GM23338 (cell line): ENCODE data around the gene CA12. TPM values are rescaled to one million over a fixed set of nuclear protein-coding genes. Genes with fewer than 3 reads are reported as not detected.

Experiments
- ATAC-seq: fragments of 200-7000 bp; cut with Tn5 transposase; 3 replicates; pipeline ENCODE4 v1.9.1; 2020
- DNase-seq: peaks from one replicate; pipeline ENCODE4 v3.0.0-alpha.2; 2015; ENCODE audit warnings: low spot score
- H2AFZ ChIP-seq: fragments of 200-600 bp; sonication (generic); 2 replicates; pipeline ENCODE4 v1.8.0; 2016; ENCODE audit warnings: antibody characterized with exemption, mild to moderate bottlenecking, moderate library complexity
- H3F3A ChIP-seq: fragments of 200-600 bp; sonication (generic); replicated peaks from 2 replicates; pipeline ENCODE4 v1.8.0; 2017; ENCODE audit warnings: antibody characterized with exemption, mixed run types, low read depth
- H3K27ac ChIP-seq: fragments of 200-600 bp; sonication (generic); 2 replicates; pipeline ENCODE4 v1.6.1; 2016; ENCODE audit warnings: low read depth
- H3K27me3 ChIP-seq: fragments of 200-600 bp; sonication (generic); 2 replicates; pipeline ENCODE4 v1.8.0; 2016; ENCODE audit warnings: mild to moderate bottlenecking, mixed run types, moderate library complexity; ENCODE audit not compliant: insufficient read depth
- H3K36me3 ChIP-seq: fragments of 200-600 bp; sonication (generic); 2 replicates; pipeline ENCODE4 v1.8.0; 2016; ENCODE audit warnings: mild to moderate bottlenecking; ENCODE audit not compliant: insufficient read depth
- H3K4me1 ChIP-seq: fragments of 200-600 bp; sonication (generic); 2 replicates; pipeline ENCODE4 v1.8.0; 2016; ENCODE audit warnings: mild to moderate bottlenecking, moderate library complexity; ENCODE audit not compliant: insufficient read depth
- H3K4me2 ChIP-seq: fragments of 200-600 bp; sonication (generic); 2 replicates; pipeline ENCODE4 v1.7.1; 2017; ENCODE audit warnings: mixed run types
- H3K4me3 ChIP-seq: fragments of 200-600 bp; sonication (generic); 2 replicates; pipeline ENCODE4 v1.6.1; 2016; ENCODE audit warnings: mixed run types
- H3K79me2 ChIP-seq: fragments of 200-600 bp; sonication (generic); replicated peaks from 2 replicates; pipeline ENCODE4 v1.8.0; 2017; ENCODE audit warnings: mild to moderate bottlenecking; ENCODE audit not compliant: insufficient read depth
- H3K9me2 ChIP-seq: fragments of 200-600 bp; sonication (generic); 2 replicates; pipeline ENCODE4 v1.8.0; 2017; ENCODE audit not compliant: insufficient read depth
- H4K20me1 ChIP-seq: fragments of 200-600 bp; sonication (generic); replicated peaks from 2 replicates; pipeline ENCODE4 v1.8.0; 2017; ENCODE audit warnings: mild to moderate bottlenecking; ENCODE audit not compliant: insufficient read depth
- H3K27ac Mint-ChIP-seq: 2 replicates; pipeline ENCODE4 v1.8.0; 2020; ENCODE audit warnings: inconsistent platforms, mild to moderate bottlenecking, moderate library complexity, mixed read lengths
- H3K27me3 Mint-ChIP-seq: 3 replicates; pipeline ENCODE4 v1.8.0; 2022; ENCODE audit warnings: low read depth, mild to moderate bottlenecking, moderate library complexity, mixed read lengths, inconsistent platforms; ENCODE audit not compliant: insufficient read depth, poor library complexity
- H3K36me3 Mint-ChIP-seq: 3 replicates; pipeline ENCODE4 v1.8.0; 2021; ENCODE audit warnings: low read depth, mild to moderate bottlenecking, inconsistent platforms, moderate library complexity, mixed read lengths
- H3K4me1 Mint-ChIP-seq: 3 replicates; pipeline ENCODE4 v1.8.0; 2020; ENCODE audit warnings: mild to moderate bottlenecking, inconsistent platforms, mixed read lengths
- H3K4me3 Mint-ChIP-seq: 3 replicates; pipeline ENCODE4 v1.8.0; 2021; ENCODE audit warnings: moderate library complexity, mild to moderate bottlenecking, inconsistent platforms, mixed read lengths
- H3K9me3 Mint-ChIP-seq: 3 replicates; pipeline ENCODE4 v1.8.0; 2020; ENCODE audit warnings: moderate library complexity, mild to moderate bottlenecking, inconsistent platforms, mixed read lengths
- CREB1 ChIP-seq: fragments of 250-450 bp; sonication (Bioruptor Pico); IDR thresholded peaks from 2 replicates; pipeline ENCODE4 v1.5.0; 2020; ENCODE audit warnings: low read depth, mild to moderate bottlenecking, moderate library complexity
- EZH2 ChIP-seq: fragments of 200-600 bp; sonication (generic); IDR thresholded peaks from one replicate; pipeline ENCODE4 v1.8.0; 2017; ENCODE audit warnings: antibody characterized with exemption, mild to moderate bottlenecking, low read depth; ENCODE audit not compliant: unreplicated experiment
- EZH2phosphoT487 ChIP-seq: fragments of 200-600 bp; sonication (generic); IDR thresholded peaks from one replicate; pipeline ENCODE4 v1.8.1; 2018; ENCODE audit warnings: antibody characterized with exemption; ENCODE audit not compliant: unreplicated experiment
- JUNB ChIP-seq: IDR thresholded peaks from one replicate; pipeline ENCODE4 v1.6.1; 2016; ENCODE audit warnings: antibody characterized with exemption; ENCODE audit not compliant: unreplicated experiment
- NANOG ChIP-seq: IDR thresholded peaks from 2 replicates; pipeline ENCODE4 v1.6.1; 2016; ENCODE audit warnings: antibody characterized with exemption, borderline replicate concordance
- POLR2AphosphoS5 ChIP-seq: IDR thresholded peaks from 2 replicates; pipeline ENCODE4 v1.6.1; 2016; ENCODE audit warnings: antibody characterized with exemption, low read depth
- STAT1 ChIP-seq: IDR thresholded peaks from one replicate; pipeline ENCODE4 v1.6.1; 2016; ENCODE audit warnings: antibody characterized with exemption; ENCODE audit not compliant: unreplicated experiment
- ZNF114 ChIP-seq: fragments of 250-450 bp; sonication (Bioruptor Pico); IDR thresholded peaks from 2 replicates; pipeline ENCODE4 v1.5.0; 2020; ENCODE audit warnings: mild to moderate bottlenecking, moderate library complexity
- ZNF331 ChIP-seq: fragments of 250-450 bp; sonication (Bioruptor Pico); IDR thresholded peaks from 2 replicates; pipeline ENCODE4 v1.5.0; 2020; ENCODE audit warnings: low read depth, mild to moderate bottlenecking, moderate library complexity
- polyA plus RNA-seq: library from polyadenylated mRNA; unstranded; fragments of >200 nt; fragmentation: Nextera tagmentation; extraction: Ambion mirVana; gene quantifications from 2 replicates; pipeline ENCODE4 v1.2.1, GENCODE V29; 2016
- total RNA-seq: library from RNA; depleted of rRNA; stranded (reverse); fragments of >200 nt; shearing (Covaris generic); gene quantifications from 2 replicates; pipeline ENCODE4 v1.2.3, GENCODE V29; 2014
- TF ChIP-seq, protein P1 (sequence below), 2 experiments: fragments of 200-600 bp in 1 of 2; sonication (generic) in 1 of 2; conservative IDR thresholded peaks; 2 replicates each; pipeline versions ENCODE4 v1.5.1 to v1.6.1; 2016 to 2017; ENCODE audit warnings: antibody characterized with exemption in 2 of 2, low read depth in 2 of 2, mild to moderate bottlenecking in 2 of 2, moderate library complexity in 1 of 2
- TF ChIP-seq, protein P2 (sequence below): IDR thresholded peaks from 2 replicates; pipeline ENCODE4 v1.6.1; 2016; ENCODE audit warnings: antibody characterized with exemption
- TF ChIP-seq, protein P3 (sequence below): IDR thresholded peaks from one replicate; pipeline ENCODE4 v1.6.1; 2018; ENCODE audit warnings: antibody characterized with exemption; ENCODE audit not compliant: unreplicated experiment
- TF ChIP-seq, protein P4 (sequence below): fragments of 250-450 bp; sonication (Bioruptor Pico); IDR thresholded peaks from 2 replicates; pipeline ENCODE4 v1.5.0; 2020; ENCODE audit warnings: mild to moderate bottlenecking, moderate library complexity

The CA12 gene
- total and polyA plus RNA-seq, 2 experiments from 2014 or later: 2.9 to 5.2 TPM

DNA sequence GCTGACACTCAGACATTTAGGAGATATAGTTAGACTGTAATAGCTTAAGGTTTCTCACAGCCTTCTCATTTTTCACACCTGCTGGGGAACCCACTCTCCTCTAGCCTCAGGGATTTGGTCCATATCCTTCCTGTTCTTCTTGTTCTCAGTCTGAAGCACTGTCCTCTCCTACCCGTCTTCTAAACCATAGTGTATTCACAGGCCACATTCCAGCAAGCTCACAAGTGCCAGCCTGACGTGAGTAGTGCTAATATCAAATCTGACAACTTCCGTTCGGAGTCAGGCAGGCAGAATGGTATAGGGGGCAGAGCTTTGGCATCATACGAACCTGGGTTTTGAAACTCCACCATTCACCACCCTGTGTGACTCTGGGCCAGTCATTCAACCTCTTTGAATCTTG, 6.9 kb upstream of the CA12 start:
- Mint-ChIP-seq H3K4me1 (no peaks in the 10 kb centered on the region), H3K27ac (no peak overlapping the region), H3K36me3 (no peaks in the 10 kb centered on the region), H3K9me3 (no peaks in the 10 kb centered on the region), H3K4me3 (no peak overlapping the region), H3K27me3 (peaks cover 7% of the 10 kb centered on the region)
- DNase-seq (no peak), ATAC-seq (no peak)
- Histone ChIP-seq H3K4me1 (no peaks in the 10 kb centered on the region), H3K4me2 (no peak overlapping the region), H3K27me3 (peaks cover 7% of the 10 kb centered on the region; the same call in 1 of the 2 replicates), H3K9me2 (no peaks in the 10 kb centered on the region), H3K79me2 (no peaks in the 10 kb centered on the region), H3K4me3 (no peak overlapping the region), H4K20me1 (no peaks in the 10 kb centered on the region), H2AFZ (no peak overlapping the region), H3K36me3 (no peaks in the 10 kb centered on the region), H3K27ac (no peak overlapping the region), H3F3A (no peaks in the 10 kb centered on the region)
- TF ChIP-seq CREB1 (CRISPR knock-in tag) (no peak), NANOG (no peak), STAT1 (no peak), ZNF114 (CRISPR knock-in tag) (no peak), EZH2phosphoT487 (no peak), JUNB (no peak), EZH2 (no peak), POLR2AphosphoS5 (no peak), ZNF331 (CRISPR knock-in tag) (no peak)
- TF ChIP-seq, protein P1, sequence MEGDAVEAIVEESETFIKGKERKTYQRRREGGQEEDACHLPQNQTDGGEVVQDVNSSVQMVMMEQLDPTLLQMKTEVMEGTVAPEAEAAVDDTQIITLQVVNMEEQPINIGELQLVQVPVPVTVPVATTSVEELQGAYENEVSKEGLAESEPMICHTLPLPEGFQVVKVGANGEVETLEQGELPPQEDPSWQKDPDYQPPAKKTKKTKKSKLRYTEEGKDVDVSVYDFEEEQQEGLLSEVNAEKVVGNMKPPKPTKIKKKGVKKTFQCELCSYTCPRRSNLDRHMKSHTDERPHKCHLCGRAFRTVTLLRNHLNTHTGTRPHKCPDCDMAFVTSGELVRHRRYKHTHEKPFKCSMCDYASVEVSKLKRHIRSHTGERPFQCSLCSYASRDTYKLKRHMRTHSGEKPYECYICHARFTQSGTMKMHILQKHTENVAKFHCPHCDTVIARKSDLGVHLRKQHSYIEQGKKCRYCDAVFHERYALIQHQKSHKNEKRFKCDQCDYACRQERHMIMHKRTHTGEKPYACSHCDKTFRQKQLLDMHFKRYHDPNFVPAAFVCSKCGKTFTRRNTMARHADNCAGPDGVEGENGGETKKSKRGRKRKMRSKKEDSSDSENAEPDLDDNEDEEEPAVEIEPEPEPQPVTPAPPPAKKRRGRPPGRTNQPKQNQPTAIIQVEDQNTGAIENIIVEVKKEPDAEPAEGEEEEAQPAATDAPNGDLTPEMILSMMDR (conservative IDR thresholded peaks at IDR 0.05; ENCODE audit: low read depth in 2 of 2): no peak
- TF ChIP-seq, protein P2, sequence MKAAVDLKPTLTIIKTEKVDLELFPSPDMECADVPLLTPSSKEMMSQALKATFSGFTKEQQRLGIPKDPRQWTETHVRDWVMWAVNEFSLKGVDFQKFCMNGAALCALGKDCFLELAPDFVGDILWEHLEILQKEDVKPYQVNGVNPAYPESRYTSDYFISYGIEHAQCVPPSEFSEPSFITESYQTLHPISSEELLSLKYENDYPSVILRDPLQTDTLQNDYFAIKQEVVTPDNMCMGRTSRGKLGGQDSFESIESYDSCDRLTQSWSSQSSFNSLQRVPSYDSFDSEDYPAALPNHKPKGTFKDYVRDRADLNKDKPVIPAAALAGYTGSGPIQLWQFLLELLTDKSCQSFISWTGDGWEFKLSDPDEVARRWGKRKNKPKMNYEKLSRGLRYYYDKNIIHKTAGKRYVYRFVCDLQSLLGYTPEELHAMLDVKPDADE: no peak
- TF ChIP-seq, protein P3, sequence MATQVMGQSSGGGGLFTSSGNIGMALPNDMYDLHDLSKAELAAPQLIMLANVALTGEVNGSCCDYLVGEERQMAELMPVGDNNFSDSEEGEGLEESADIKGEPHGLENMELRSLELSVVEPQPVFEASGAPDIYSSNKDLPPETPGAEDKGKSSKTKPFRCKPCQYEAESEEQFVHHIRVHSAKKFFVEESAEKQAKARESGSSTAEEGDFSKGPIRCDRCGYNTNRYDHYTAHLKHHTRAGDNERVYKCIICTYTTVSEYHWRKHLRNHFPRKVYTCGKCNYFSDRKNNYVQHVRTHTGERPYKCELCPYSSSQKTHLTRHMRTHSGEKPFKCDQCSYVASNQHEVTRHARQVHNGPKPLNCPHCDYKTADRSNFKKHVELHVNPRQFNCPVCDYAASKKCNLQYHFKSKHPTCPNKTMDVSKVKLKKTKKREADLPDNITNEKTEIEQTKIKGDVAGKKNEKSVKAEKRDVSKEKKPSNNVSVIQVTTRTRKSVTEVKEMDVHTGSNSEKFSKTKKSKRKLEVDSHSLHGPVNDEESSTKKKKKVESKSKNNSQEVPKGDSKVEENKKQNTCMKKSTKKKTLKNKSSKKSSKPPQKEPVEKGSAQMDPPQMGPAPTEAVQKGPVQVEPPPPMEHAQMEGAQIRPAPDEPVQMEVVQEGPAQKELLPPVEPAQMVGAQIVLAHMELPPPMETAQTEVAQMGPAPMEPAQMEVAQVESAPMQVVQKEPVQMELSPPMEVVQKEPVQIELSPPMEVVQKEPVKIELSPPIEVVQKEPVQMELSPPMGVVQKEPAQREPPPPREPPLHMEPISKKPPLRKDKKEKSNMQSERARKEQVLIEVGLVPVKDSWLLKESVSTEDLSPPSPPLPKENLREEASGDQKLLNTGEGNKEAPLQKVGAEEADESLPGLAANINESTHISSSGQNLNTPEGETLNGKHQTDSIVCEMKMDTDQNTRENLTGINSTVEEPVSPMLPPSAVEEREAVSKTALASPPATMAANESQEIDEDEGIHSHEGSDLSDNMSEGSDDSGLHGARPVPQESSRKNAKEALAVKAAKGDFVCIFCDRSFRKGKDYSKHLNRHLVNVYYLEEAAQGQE: no peak
- TF ChIP-seq, protein P4, sequence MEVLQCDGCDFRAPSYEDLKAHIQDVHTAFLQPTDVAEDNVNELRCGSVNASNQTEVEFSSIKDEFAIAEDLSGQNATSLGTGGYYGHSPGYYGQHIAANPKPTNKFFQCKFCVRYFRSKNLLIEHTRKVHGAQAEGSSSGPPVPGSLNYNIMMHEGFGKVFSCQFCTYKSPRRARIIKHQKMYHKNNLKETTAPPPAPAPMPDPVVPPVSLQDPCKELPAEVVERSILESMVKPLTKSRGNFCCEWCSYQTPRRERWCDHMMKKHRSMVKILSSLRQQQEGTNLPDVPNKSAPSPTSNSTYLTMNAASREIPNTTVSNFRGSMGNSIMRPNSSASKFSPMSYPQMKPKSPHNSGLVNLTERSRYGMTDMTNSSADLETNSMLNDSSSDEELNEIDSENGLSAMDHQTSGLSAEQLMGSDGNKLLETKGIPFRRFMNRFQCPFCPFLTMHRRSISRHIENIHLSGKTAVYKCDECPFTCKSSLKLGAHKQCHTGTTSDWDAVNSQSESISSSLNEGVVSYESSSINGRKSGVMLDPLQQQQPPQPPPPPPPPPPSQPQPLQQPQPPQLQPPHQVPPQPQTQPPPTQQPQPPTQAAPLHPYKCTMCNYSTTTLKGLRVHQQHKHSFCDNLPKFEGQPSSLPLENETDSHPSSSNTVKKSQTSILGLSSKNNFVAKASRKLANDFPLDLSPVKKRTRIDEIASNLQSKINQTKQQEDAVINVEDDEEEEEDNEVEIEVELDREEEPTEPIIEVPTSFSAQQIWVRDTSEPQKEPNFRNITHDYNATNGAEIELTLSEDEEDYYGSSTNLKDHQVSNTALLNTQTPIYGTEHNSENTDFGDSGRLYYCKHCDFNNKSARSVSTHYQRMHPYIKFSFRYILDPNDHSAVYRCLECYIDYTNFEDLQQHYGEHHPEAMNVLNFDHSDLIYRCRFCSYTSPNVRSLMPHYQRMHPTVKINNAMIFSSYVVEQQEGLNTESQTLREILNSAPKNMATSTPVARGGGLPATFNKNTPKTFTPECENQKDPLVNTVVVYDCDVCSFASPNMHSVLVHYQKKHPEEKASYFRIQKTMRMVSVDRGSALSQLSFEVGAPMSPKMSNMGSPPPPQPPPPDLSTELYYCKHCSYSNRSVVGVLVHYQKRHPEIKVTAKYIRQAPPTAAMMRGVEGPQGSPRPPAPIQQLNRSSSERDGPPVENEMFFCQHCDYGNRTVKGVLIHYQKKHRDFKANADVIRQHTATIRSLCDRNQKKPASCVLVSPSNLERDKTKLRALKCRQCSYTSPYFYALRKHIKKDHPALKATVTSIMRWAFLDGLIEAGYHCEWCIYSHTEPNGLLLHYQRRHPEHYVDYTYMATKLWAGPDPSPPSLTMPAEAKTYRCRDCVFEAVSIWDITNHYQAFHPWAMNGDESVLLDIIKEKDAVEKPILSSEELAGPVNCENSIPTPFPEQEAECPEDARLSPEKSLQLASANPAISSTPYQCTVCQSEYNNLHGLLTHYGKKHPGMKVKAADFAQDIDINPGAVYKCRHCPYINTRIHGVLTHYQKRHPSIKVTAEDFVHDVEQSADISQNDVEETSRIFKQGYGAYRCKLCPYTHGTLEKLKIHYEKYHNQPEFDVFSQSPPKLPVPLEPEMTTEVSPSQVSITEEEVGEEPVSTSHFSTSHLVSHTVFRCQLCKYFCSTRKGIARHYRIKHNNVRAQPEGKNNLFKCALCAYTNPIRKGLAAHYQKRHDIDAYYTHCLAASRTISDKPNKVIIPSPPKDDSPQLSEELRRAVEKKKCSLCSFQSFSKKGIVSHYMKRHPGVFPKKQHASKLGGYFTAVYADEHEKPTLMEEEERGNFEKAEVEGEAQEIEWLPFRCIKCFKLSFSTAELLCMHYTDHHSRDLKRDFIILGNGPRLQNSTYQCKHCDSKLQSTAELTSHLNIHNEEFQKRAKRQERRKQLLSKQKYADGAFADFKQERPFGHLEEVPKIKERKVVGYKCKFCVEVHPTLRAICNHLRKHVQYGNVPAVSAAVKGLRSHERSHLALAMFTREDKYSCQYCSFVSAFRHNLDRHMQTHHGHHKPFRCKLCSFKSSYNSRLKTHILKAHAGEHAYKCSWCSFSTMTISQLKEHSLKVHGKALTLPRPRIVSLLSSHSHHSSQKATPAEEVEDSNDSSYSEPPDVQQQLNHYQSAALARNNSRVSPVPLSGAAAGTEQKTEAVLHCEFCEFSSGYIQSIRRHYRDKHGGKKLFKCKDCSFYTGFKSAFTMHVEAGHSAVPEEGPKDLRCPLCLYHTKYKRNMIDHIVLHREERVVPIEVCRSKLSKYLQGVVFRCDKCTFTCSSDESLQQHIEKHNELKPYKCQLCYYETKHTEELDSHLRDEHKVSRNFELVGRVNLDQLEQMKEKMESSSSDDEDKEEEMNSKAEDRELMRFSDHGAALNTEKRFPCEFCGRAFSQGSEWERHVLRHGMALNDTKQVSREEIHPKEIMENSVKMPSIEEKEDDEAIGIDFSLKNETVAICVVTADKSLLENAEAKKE: no peak
